ENCODE measurements around the gene PRDM16.

- TF ChIP-seq, protein P1, sequence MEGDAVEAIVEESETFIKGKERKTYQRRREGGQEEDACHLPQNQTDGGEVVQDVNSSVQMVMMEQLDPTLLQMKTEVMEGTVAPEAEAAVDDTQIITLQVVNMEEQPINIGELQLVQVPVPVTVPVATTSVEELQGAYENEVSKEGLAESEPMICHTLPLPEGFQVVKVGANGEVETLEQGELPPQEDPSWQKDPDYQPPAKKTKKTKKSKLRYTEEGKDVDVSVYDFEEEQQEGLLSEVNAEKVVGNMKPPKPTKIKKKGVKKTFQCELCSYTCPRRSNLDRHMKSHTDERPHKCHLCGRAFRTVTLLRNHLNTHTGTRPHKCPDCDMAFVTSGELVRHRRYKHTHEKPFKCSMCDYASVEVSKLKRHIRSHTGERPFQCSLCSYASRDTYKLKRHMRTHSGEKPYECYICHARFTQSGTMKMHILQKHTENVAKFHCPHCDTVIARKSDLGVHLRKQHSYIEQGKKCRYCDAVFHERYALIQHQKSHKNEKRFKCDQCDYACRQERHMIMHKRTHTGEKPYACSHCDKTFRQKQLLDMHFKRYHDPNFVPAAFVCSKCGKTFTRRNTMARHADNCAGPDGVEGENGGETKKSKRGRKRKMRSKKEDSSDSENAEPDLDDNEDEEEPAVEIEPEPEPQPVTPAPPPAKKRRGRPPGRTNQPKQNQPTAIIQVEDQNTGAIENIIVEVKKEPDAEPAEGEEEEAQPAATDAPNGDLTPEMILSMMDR (IDR thresholded peaks at IDR 0.05): no peak
- TF ChIP-seq POLR2A (IDR thresholded peaks at IDR 0.05): no peak
These were observed 198.0 kb downstream of the PRDM16 start for GRCh38 chr1:3266870-3267549.
